Body of pancreas (tissue), 4 donors: Measurements from ENCODE around the gene AOX1. TPM values are rescaled to one million over a fixed set of nuclear protein-coding genes. Genes with fewer than 3 reads are reported as not detected.
"Not testable (repeated sequence)": the region's sequence is repeated elsewhere in the genome, so short reads cannot be mapped to it uniquely, and the experiment has no call there.

Source experiments
- ATAC-seq: fragments of 150-250 bp; one replicate; pipeline ENCODE4 v1.9.1; 2016
- DNase-seq, 4 donors: peaks; one replicate each; pipeline ENCODE4 v3.0.0-alpha.2; 2019
- H3K27ac ChIP-seq, 4 donors: fragments of 200-600 bp; sonication (generic); 1 replicate in 3 of 4; 2 replicates in 1 of 4; pipeline versions ENCODE4 v1.5.1 to v1.6.1; 2016 to 2019; ENCODE audit warnings: mild to moderate bottlenecking in 1 of 4, mixed read lengths in 1 of 4, moderate library complexity in 1 of 4
- H3K27me3 ChIP-seq, 2 donors: fragments of 200-600 bp; sonication (generic); one replicate each; pipeline ENCODE4 v1.6.0; 2016; ENCODE audit warnings: mild to moderate bottlenecking in 1 of 2
- H3K36me3 ChIP-seq, 2 donors: fragments of 200-600 bp; sonication (generic); replicated peaks in 1 of 2; 2 replicates each; pipeline ENCODE4 v1.5.1; 2016; ENCODE audit warnings: low read depth in 2 of 2; ENCODE audit not compliant: insufficient read depth in 1 of 2
- H3K4me1 ChIP-seq: fragments of 200-600 bp; sonication (generic); one replicate; pipeline ENCODE4 v1.6.0; 2016
- H3K4me3 ChIP-seq, 2 donors: fragments of 200-600 bp; sonication (generic); 1 replicate in 1 of 2; 2 replicates in 1 of 2; pipeline ENCODE4 v1.5.1; 2016 to 2019
- H3K9me3 ChIP-seq, 3 donors: fragments of 200-600 bp; sonication (generic); 1 replicate in 2 of 3; 2 replicates in 1 of 3; pipeline ENCODE4 v1.5.1; 2016
- POLR2A ChIP-seq, 3 donors: fragments of 450-650 bp; IDR thresholded peaks; one replicate each; pipeline ENCODE4 v1.6.1; 2016; ENCODE audit warnings: antibody characterized with exemption in 3 of 3, mild to moderate bottlenecking in 2 of 3
- WGBS, 2 donors: methylation state at CpG; one replicate each; pipeline ENCODE4 v1.1.5; 2017; 5-methylcytosine and 5-hydroxymethylcytosine counted together
- intact Hi-C: fragments of 100-400 bp; cut with DNase I; formaldehyde crosslinking; loops from one replicate; pipeline ENCODE4 v1.15.1; 2023
- total RNA-seq, 2 donors: library from RNA; depleted of rRNA; stranded (reverse); fragments of >200 nt; gene quantifications; one replicate each; pipeline ENCODE4 v1.1.0, GENCODE V29; 2016
- TF ChIP-seq, protein P1 (sequence below), 7 experiments: fragments of 450-650 bp in 4 of 7; fragments of 200-600 bp in 3 of 7; sonication (generic) in 3 of 7; IDR thresholded peaks; one replicate each; pipeline ENCODE4 v1.5.1; 2016 to 2019; ENCODE audit warnings: antibody characterized with exemption in 7 of 7

AOX1 gene
- total RNA-seq, 2 donors from 2014 or later: 60.0 to 75.0 TPM

- intact Hi-C loops: no loop called here
- Histone ChIP-seq H3K4me3 (no peak overlapping the region), H3K9me3 (no peaks in the 10 kb centered on the region), H3K27me3 (no peaks in the 10 kb centered on the region), H3K27ac (peak overlapping the region in 3 of 4 donors; percentile 36 to 76 (median 74)), H3K36me3 (no peaks in the 10 kb centered on the region), H3K4me1 (peaks cover 36% of the 10 kb centered on the region)
- 69 to 74% methylated on average over 5 of the region's 5 CpGs for WGBS, 2 donors
- peak; percentile 36 for ATAC-seq
- TF ChIP-seq POLR2A (IDR thresholded peaks at IDR 0.05): no peak
- TF ChIP-seq, protein P1, sequence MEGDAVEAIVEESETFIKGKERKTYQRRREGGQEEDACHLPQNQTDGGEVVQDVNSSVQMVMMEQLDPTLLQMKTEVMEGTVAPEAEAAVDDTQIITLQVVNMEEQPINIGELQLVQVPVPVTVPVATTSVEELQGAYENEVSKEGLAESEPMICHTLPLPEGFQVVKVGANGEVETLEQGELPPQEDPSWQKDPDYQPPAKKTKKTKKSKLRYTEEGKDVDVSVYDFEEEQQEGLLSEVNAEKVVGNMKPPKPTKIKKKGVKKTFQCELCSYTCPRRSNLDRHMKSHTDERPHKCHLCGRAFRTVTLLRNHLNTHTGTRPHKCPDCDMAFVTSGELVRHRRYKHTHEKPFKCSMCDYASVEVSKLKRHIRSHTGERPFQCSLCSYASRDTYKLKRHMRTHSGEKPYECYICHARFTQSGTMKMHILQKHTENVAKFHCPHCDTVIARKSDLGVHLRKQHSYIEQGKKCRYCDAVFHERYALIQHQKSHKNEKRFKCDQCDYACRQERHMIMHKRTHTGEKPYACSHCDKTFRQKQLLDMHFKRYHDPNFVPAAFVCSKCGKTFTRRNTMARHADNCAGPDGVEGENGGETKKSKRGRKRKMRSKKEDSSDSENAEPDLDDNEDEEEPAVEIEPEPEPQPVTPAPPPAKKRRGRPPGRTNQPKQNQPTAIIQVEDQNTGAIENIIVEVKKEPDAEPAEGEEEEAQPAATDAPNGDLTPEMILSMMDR (IDR thresholded peaks at IDR 0.05): no peak
- peak; percentile 34 to 47 (median 44) for DNase-seq
These were observed 93.3 kb downstream of the AOX1 start for GRCh38 chr2:200679127-200679526.

DNA sequence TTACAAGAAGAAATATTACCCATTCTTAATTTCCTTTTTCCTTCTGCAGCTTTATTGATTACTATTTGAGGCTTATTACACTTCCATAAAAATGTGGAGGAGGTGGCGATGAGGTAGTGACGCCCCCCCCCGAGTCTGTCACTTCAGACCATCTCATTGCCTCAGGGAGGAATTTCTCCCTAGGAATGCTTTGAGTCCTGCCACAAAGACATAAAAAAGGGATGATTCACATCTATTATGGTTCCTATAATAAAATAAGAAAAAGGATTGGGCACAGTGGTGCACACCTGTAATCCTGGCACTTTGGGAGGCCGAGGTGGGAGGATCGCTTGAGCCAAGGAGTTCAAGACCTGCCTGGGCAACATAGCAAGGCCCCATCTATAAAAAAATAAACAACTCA is 93.7 kb downstream of the AOX1 start:
- H3K27ac ChIP-seq: peak overlapping the region in 3 of 4 donors; percentile 36 to 74 (median 38)
- intact Hi-C loops: no loop called here
- no peaks in the 10 kb centered on the region for H3K27me3 ChIP-seq
- H3K9me3 ChIP-seq: no peaks in the 10 kb centered on the region
- DNase-seq (no peak), ATAC-seq (no peak)
- peaks cover 36% of the 10 kb centered on the region for H3K4me1 ChIP-seq
- H3K4me3 ChIP-seq: no peak overlapping the region
- no peaks in the 10 kb centered on the region for H3K36me3 ChIP-seq
- TF ChIP-seq, protein P1 (IDR thresholded peaks at IDR 0.05): no peak
- no peak for TF ChIP-seq POLR2A (IDR thresholded peaks at IDR 0.05)
- WGBS, 2 donors: 86 to 96% methylated on average over 5 of the region's 5 CpGs

- Histone ChIP-seq H3K9me3 (no peaks in the 10 kb centered on the region), H3K4me1 (peaks cover 32% of the 10 kb centered on the region), H3K27me3 (no peaks in the 10 kb centered on the region), H3K27ac (no peak overlapping the region), H3K4me3 (no peak overlapping the region), H3K36me3 (no peaks in the 10 kb centered on the region)
- intact Hi-C loops: no loop called here
- no peak for DNase-seq
- TF ChIP-seq, protein P1 (IDR thresholded peaks at IDR 0.05): no peak
- no peak for TF ChIP-seq POLR2A (IDR thresholded peaks at IDR 0.05)
- no peak for ATAC-seq
- WGBS, 2 donors: 84 to 87% methylated on average over 2 of the region's 2 CpGs
These were observed 95.9 kb downstream of the AOX1 start for GRCh38 chr2:200681697-200682096.

DNA sequence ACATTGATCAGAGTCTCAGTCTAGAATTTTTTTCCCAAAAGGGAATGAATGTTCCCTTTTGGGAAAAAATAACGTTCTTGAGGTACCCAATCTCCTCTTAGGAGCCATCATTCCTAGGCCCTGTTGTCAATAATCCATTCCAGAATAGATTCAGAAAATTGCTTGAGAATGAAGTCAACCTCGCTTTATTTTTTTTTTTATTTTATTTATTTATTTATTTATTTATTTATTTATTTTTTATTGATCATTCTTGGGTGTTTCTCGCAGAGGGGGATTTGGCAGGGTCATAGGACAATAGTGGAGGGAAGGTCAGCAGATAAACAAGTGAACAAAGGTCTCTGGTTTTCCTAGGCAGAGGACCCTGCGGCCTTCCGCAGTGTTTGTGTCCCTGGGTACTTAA is 96.6 kb downstream of the AOX1 start:
- H3K4me3 ChIP-seq, intact Hi-C loops, H3K9me3 ChIP-seq, H3K27me3 ChIP-seq, H3K36me3 ChIP-seq, ATAC-seq, DNase-seq, H3K27ac ChIP-seq: not testable (repeated sequence)
- 87 to 95% methylated on average over 2 to 3 of the region's 5 CpGs for WGBS, 2 donors
- H3K4me1 ChIP-seq: peaks cover 27% of the 10 kb centered on the region

DNA sequence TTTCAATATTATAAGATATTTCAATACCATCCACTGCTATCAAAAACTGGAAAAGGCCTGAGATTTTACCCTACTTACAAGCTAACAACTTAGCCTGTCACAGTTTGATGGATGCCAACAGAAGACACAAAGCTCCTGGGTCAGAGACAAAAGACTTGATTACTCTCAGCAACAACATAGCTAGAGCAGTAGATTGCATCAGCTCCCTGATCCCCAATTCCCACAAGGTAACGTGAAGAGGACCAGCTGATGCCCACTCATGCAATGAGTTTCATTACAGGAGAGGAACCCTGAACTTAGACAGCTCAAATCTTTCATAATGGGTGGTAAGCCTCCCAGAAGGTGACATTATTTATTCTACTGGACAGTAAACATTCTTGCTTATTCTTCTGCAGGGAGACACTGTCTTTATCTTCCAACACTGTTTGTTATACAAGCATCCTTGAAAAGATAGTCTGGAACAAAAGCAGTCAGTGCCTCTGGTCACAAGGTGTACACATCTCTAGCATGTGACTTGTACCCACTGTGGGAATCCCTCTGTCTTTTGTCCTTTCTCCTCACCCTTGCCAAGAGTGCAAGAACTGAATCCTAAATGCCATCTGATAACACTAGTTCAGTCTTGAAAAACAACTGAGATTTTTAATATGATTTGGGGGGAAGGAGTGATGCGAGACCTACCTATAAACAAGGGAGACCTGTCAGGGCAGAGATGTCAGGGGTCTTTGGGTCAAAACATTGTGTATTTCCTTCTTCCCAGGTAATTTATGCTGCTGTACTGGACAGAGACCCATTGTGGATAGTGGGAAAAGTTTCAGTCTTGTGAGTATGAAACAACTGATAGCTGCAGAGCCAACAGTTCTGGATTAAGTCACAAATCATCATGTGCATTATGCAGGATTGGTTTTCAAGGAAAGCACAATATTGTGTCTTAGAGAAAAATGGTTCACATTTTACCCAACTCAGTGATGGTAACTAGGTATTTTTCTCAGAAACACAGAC is 102.4 kb downstream of the AOX1 start:
- Histone ChIP-seq H3K9me3 (no peaks in the 10 kb centered on the region), H3K27ac (no peak overlapping the region), H3K4me3 (no peak overlapping the region), H3K4me1 (no peaks in the 10 kb centered on the region), H3K36me3 (no peaks in the 10 kb centered on the region), H3K27me3 (no peaks in the 10 kb centered on the region)
- intact Hi-C loops: no loop called here
- TF ChIP-seq, protein P1 (IDR thresholded peaks at IDR 0.05): no peak
- TF ChIP-seq POLR2A (IDR thresholded peaks at IDR 0.05): no peak
- WGBS, 2 donors: 50 to 64% methylated on average over 2 of the region's 2 CpGs
- ATAC-seq (no peak), DNase-seq (no peak)
